ENCODE measurements around the gene SFRP5.
A peak's percentile ranks its signal among the peaks of the same experiment; 100 is the strongest.

The SFRP5 gene, protein sequence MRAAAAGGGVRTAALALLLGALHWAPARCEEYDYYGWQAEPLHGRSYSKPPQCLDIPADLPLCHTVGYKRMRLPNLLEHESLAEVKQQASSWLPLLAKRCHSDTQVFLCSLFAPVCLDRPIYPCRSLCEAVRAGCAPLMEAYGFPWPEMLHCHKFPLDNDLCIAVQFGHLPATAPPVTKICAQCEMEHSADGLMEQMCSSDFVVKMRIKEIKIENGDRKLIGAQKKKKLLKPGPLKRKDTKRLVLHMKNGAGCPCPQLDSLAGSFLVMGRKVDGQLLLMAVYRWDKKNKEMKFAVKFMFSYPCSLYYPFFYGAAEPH

DNA sequence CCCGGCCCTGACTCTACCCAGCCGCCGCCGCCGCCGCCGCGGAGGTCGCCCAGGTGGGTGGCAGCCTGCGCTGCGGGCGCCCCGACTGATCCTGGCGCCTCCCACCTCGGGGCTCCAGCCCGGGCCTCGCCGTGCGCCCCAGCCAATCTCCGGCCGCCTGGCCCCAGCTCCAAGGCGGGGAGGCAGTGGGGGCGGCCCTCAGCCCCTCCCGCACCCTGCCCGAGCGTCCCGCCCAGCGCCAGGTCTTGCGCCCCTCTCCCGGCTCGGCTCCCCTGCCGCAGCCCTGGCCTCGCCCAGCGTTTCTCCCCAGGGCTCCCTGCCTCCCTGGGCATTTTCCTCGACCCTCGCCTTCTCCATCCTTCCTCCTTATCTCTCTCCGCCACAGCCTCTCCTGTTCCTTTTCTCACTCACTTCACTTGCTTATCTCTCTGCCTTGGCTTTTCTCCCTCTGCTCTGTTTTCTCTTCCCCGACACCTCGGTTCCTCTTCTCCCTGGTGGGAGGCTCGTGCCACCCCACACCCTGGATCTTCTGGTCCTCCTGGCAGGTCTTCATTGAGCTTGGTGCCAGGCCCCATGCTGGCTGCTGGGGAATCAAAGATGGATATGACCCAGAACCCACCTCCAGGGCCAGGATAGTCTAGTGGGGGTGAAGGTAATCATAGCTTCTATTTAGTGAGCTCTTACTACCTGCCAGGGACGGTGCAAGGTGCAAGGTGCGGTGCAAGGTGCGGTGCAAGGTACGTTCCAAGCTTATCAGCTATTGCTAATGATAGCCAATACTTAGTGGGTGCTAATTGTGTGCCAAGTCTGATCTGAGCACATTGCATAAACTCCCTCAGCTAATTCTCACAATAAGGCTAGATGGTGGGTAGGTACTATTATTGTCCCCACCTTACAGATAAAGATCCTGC, at the start of gene SFRP5:
SFRP5 (minus strand) TSS at position 87 of the 911 bp plus-strand sequence. CDS start 166 bp downstream, outside the sequence.
- no peak for DNase-seq

GRCh38 chr10:97820096-97820704, 48.4 kb upstream of the SFRP5 start:
- DNase-seq, result no peak

DNA sequence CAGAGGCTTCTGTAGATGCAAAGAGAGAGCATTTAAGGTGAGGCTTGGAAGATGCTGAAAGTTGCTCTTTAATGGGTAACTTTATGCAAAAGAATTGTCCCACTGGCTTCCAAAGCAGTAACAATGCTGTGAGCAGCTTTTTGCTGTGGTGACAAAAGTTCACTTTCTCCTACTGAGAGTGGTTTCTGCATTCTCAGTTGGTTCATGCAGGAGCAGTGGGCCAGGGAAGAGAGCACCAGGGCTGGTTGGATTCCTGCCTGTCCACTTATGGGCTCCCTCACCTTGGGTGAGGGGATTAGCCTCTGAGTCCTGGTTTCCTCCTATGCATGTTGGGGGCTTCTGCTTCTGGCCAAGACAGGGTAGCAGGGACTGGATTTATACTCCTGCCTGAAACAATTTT, 46.8 kb upstream of the SFRP5 start:
- DNase-seq, result no peak

DNA sequence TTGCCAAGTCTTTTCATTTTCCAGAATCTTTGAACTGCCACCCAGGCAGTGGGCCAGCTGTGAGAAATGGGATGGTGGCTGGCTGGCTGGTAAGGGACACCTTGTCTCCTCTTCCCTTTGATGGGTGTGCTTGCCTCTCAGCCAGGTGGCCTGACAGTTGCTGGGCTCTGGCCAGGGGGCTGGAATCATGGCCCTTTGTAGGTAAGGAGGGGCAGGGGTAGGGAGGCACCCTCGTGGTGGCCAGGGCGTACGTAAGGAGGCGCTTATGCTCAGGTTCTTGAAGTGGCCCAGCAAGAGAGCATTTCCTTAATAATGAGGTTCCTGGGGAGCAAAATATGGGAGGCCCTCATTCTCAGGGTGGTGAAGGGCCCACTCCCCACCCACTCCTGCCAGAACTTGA, 44.8 kb upstream of the SFRP5 start:
- no peak for DNase-seq

DNA sequence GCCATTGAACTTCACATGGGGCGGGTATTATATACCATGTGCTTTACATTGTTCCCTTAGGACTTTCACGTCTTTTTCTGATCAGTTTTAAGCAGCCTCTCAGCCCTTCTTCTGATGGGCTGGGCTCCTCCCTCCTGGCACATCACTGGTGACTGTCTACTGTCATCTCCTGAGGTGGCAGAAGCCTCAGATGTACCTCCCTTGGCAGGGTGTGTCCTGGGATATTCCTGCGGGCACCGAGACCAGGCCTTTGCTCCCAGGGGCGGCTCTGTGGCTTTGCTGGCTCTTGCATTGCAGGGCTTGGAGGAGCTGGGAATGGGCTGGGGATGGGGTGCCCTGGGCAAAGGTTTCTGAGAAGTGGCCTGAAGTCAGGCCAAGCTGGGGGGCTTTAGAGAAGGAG, 43.2 kb upstream of the SFRP5 start:
- DNase-seq, result no peak

- DNase-seq, result no peak
Observed at GRCh38 chr10:97813311-97813710, 41.5 kb upstream of the SFRP5 start.

DNA sequence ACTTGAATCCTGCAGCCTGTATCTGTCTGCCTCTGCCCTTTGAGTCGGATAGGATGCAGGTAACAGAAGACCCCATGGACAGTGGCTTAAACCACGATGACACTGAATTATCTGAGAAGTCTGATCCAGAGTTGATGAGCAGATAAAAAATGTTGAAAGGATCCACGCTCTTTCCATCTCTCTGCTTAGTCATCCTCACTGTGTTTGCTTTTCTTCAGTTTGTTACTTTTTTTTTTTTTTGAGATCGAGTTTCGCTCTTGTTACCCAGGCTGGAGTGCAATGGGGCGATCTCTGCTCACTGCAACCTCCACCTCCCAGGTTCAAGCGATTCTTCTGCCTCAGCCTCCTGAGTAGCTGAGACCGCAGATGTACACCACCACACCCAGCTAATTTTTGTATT, 40.9 kb upstream of the SFRP5 start:
- no peak for DNase-seq

DNA sequence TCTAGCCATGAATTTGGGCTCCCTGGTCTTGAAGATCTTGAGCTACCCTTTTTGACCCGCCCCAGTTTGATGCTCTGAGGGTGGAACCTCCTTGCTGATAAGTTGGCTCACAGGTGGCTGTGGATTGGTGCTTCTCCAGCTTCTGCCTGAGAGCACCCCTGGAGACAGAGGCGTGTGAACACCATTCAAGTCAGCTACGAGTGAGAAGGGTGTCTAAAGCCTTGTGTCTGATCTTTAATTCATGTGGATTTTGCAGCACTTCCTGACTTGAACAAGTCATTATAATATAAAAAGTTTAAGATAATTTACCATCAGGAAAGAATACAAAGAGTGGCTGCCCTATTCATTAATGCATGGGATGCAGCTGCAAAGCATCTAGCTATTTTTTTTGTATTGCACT, 40.2 kb upstream of the SFRP5 start:
- no peak for DNase-seq

DNA sequence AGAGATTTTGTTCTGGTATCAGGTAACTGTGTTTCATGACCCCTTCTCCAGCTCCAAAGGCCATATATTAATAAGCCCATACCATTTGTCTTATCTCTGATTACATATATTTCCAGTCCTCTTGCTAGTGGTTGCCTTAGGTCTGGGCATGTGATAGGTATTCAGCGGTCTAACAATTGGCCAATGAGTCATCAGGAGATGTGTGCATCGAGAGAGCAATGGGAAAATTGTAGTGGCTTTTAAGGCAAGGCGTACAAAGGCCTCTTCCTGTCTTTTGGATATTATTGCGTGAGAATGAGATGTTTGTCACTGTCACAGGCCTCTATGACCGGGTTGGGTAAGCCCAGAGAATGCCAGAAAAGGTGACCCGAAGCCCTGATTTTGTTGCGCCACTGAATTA, 38.6 kb upstream of the SFRP5 start:
- no peak for DNase-seq

DNA sequence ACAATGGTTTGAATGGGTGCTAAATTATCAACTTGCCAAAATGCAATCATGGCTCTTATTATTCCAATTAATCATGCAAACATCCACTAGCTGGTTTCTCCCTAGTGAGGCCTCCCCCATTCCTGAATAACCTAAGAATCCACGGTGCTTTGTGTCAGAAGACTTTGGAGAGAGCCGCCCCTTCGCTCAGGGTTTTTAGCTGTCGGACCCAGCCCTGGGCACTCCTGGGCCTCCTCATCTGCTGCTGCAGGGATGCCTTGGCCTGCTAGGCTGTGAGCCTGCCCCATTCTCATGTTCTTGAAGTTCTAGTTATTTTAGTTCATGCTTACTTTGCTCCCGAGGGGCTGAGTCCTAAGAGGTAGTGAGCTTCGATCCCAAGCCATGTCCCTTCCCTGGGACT, 34.1 kb upstream of the SFRP5 start:
- no peak for DNase-seq

DNA sequence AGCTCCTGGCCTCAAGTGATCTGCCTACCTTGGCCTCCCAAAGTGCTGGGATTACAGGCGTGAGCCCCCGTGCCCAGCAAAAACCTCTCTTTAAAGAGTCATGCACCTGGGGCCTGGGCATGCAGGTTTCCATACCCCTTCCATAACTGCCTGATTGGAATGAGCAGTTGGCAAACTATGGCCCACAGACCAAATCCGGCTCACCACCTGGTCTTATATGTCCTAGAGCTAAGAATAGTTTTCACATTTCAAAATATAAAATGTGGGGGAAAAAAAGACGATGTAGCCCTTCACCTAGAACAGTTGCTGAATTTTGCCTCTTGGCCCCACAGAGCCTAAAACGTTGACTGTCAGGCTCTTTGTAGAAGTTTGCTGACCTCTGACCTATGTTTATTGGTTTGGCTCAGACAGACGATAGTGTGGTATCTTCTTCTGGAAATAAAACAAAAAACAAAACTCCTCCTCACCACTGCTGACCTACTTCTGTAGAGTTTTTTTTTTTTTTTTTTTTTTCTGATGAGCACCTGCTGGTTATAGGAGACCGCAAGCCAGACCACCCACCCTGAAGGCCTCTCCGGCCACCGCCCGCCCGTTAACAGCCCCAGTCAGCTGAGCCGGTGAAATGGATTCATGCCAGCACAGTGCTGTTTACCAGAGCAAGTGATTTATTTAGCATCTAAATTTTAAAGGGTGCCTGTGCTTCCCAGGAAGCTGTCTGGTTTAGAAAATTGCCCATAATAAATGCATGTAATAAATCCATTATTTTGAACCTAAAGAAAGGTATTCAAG, 33.5 kb upstream of the SFRP5 start:
- DNase-seq, result no peak

DNA sequence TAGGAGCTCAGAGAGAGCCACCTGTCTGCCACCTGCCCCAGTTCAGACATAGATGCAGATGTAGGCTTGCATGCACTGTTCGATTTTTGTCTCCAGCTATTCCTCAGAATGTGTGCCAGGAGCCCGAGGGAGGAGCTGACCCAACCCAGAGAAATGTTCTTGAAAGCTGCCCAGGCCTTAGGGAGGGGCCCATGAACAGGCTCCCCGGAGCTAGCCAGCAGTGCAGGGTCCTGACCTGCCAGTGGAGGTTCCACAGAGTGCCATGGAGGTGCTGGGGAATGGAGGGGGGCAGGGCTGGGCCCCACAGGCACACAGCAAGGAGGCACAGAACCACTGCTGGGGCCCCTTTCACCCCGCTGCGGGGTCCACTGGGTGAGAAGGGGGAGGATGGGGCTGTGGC, 29.6 kb upstream of the SFRP5 start:
- DNase-seq, result no peak

DNA sequence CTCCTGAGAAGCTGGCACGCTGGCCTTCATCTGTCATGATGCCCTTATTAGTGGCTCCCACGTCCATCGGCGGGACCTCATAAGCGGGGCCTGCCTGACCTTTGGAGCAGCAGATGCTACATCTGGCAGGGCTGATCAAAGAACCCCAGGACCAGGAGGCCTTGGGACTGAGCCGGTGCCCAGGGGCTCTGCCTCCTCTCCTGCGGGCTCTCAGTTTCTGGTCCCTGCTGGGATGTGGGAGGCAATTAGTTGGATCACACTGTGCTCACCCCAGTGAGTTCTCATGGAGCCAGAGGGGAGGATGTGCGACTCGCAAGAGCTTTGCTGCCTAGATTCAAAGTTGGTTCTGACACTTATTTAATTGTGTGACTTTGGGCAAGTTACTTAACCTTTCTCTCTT, 28.7 kb upstream of the SFRP5 start:
- DNase-seq, result no peak

- DNase-seq, result no peak
Observed at GRCh38 chr10:97798958-97799610, 27.3 kb upstream of the SFRP5 start.

DNA sequence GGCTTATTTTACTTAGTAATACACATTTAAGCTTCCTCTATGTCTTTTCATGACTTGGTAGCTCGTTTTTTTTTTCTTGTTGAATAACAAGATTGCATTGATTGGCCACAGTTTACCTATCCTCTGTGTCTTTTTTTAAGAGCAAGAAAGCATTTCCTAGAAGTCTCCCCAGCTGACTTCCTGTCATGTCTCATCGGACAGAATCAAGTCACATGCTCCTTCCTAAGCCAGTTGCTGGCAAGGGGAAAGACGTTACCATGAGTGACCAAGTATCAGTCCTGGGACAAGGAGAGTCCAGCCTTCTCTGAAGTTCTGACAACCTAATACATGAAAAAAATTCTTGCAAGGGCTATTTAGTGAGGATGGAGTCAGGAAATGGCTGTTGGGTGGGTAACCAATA, 24.9 kb upstream of the SFRP5 start:
- no peak for DNase-seq

- no peak for DNase-seq
Observed at GRCh38 chr10:97795886-97796285, 24.1 kb upstream of the SFRP5 start.

DNA sequence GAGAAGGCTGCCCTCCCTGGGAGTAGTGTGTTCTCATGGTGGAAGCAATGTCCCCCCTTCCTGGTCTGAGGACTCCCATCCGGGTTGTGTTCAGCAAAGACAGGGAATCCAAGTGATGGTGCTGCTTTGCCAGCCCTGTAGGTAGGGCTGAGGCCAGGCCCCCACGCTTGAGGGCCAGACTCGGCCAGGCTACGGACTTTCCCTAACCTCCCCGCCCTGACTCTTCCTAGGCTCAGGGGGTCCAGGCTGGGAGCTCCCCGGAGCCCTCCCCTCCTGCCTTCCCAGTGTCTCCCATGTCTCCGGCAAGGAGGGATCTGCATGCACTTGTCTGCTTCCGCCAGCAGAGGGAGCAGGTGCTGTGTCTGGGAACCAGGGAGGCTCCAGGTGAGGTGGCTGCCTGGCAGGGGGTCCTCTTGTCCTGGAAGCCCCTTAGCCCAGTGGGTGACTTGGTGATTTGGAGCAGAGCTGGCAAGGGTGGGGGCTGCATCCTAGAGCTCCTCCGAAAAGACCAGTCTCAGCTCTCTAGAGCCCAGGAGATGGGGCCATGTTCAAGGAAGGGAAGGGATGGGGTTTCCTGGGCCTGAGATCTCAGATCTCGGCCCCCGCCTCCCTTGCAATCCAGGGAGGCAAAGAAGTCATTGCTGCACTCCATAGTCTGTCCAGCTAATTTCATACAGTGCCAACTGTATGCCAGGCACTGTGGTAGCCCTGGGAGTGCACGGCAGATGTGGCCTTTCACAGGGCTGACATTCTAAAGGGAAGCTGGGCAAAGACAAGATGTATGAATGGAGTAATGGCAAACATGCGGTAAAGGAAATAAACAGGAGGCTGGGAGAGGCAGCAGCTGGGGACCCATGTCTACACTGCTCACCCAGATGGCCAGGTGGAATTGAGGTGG, 20.3 kb upstream of the SFRP5 start:
- peak; percentile 25 for DNase-seq

GRCh38 chr10:97789770-97790397, 18.1 kb upstream of the SFRP5 start:
- DNase-seq, result no peak

DNA sequence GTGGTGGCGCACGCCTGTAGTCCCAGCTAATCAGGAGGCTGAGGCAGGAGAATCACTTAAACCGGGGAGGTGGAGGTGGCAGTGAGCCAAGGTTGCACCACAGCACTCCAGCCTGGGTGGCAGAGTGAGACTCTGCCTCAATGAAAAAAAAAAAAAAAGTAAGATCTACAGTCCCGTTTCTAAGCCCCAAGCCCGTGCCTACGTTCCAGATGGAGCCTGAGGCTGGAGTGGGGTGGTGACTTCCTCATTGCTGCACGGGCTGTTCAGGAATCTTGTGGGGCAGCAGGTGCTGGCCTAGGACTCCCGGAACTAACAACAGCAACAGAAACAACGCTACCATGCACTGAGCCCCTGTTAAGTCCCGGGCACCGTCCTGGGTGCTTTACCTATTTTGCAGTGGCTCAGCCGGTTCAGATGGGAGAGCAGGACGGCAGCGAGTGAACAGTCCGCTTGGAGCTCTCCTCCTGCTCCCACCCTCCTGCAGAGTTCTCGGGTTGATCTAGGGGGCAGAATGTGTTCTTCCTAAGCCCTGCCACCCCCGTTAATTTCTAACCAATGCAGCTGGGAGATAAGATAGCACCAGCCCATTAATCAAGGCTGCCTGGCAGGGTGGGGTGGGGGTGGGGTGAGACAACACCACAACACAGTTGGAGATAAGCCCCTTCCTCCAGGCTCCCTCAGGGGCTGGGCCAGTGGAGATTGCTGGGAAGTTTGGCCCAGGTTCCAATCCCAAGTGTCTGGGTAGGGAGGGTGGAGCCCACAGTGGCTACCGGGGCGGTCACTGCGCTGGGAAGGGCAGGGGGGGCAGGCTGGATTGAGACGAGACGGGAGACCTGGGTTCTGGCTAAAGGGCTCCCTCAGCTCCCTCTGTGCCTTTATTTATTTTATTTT, 17.0 kb upstream of the SFRP5 start:
- no peak for DNase-seq

GRCh38 chr10:97785731-97786130, 13.9 kb upstream of the SFRP5 start:
- no peak for DNase-seq

All from NCI-H774 (cell line).